ENCODE results near the gene AJAP1.

AJAP1 gene

GRCh38 chr1:4708840-4709507 lies 54.6 kb downstream of the AJAP1 start:
- no peak overlapping the region for H3K4me3 ChIP-seq (replicated peaks; ENCODE audit: low read depth, low read length)
- TF ChIP-seq CTCF (IDR thresholded peaks at IDR 0.05; ENCODE audit: low read length, missing control alignments), result no peak
- DNase-seq (ENCODE audit: low read depth), result no peak

DNA sequence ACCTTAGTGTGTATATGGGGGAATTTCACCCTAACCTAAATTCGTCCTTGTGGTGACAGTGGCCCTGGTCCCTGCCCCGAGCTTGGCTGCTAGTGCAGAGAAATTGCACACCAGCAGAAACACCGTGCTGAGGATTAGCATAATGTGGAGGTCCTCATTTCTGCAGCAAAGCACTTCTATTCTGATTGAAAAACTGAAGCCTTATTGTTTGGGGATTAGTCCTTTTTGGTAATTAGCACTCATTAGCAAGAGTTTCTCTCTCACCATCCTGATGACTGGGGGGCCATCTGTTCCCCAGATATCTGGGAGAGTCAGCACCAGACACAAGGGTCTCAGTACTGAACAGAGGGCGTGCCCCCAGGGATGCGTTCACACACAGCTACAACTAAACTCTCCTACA lies 55.2 kb downstream of the AJAP1 start:
- DNase-seq (ENCODE audit: low read depth), result no peak
- no peak for TF ChIP-seq CTCF (IDR thresholded peaks at IDR 0.05; ENCODE audit: low read length, missing control alignments)
- H3K4me3 ChIP-seq (replicated peaks; ENCODE audit: low read depth, low read length), result no peak overlapping the region

- no peak for DNase-seq (ENCODE audit: low read depth)
- H3K4me3 ChIP-seq (replicated peaks; ENCODE audit: low read depth, low read length), result no peak overlapping the region
- no peak for TF ChIP-seq CTCF (IDR thresholded peaks at IDR 0.05; ENCODE audit: low read length, missing control alignments)
Measured at GRCh38 chr1:4710592-4711415, 56.4 kb downstream of the AJAP1 start.

GRCh38 chr1:4711416-4712275 lies 57.2 kb downstream of the AJAP1 start:
- no peak for DNase-seq (ENCODE audit: low read depth)
- TF ChIP-seq CTCF (IDR thresholded peaks at IDR 0.05; ENCODE audit: low read length, missing control alignments), result no peak
- no peak overlapping the region for H3K4me3 ChIP-seq (replicated peaks; ENCODE audit: low read depth, low read length)

DNA sequence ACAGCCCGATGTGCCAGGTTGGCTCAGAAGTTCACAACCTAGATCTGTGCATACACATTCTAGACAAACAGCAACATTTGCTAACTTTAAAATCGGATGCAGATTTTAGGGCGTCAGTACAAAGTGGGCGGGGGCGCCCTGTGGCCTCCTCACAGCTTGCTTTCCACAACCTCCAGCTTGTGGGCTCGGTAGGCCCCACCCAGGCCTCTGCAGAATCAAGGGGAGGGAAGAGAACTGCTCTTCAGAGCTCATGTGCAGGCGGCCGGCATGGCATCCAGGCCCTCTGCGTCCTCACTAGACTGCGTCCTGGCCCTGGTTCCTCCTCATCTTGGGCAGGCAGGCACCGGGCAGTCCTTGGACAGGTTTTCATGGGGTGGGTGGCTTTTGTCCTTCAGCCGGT lies 59.3 kb downstream of the AJAP1 start:
- TF ChIP-seq CTCF (IDR thresholded peaks at IDR 0.05; ENCODE audit: low read length, missing control alignments), result no peak
- no peak for DNase-seq (ENCODE audit: low read depth)
- no peak overlapping the region for H3K4me3 ChIP-seq (replicated peaks; ENCODE audit: low read depth, low read length)

DNA sequence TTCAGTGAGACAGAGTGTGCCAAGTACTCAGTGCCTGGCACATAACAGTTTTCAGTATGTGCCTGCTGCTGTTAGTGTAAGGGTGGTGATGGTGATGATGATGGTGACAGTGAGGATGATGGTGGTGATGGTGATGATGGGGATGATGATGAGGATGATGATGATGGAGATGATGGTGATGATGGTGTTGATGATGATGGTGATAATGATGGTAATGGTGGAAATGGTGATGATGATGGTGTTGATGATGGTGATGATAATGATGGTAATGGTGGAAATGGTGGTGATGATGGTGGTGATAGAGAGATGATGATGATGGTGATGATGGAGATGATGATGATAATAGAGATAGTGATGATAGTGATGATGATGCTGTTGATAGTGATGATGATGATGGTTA lies 62.0 kb downstream of the AJAP1 start:
- no peak overlapping the region for H3K4me3 ChIP-seq (replicated peaks; ENCODE audit: low read depth, low read length)
- DNase-seq (ENCODE audit: low read depth), result no peak
- TF ChIP-seq CTCF (IDR thresholded peaks at IDR 0.05; ENCODE audit: low read length, missing control alignments), result no peak

Data from fibroblast of pulmonary artery (primary cell).